Left hindlimb (tissue), 1 donor: ENCODE results near the gene RASAL2.
A peak's percentile ranks its signal among the peaks of the same experiment; 100 is the strongest.
"Not testable (repeated sequence)": the region's sequence is repeated elsewhere in the genome, so short reads cannot be mapped to it uniquely, and the experiment has no call there.

Experiments
- DNase-seq: peaks from one replicate; pipeline ENCODE4 v3.0.0-alpha.2; 2018

The RASAL2 gene

GRCh38 chr1:178498896-178499675 is 405.2 kb downstream of the RASAL2 start:
- no peak for DNase-seq

- no peak for DNase-seq
Measured at GRCh38 chr1:178500091-178500770, 406.3 kb downstream of the RASAL2 start.

- no peak for DNase-seq
Measured at GRCh38 chr1:178500936-178501554, 407.1 kb downstream of the RASAL2 start.

- DNase-seq: peak; percentile 58
Measured at GRCh38 chr1:178501705-178502329, 407.9 kb downstream of the RASAL2 start.

- DNase-seq: no peak
Measured at GRCh38 chr1:178502330-178502714, 408.4 kb downstream of the RASAL2 start.

- DNase-seq: no peak
Measured at GRCh38 chr1:178502856-178503255, 409.0 kb downstream of the RASAL2 start.

- not testable (repeated sequence) for DNase-seq
Measured at GRCh38 chr1:178503316-178503715, 409.4 kb downstream of the RASAL2 start.

GRCh38 chr1:178503849-178504248 is 409.9 kb downstream of the RASAL2 start:
- no peak for DNase-seq

- DNase-seq: no peak
Measured at GRCh38 chr1:178504286-178504685, 410.4 kb downstream of the RASAL2 start.

GRCh38 chr1:178506177-178506576 is 412.3 kb downstream of the RASAL2 start:
- no peak for DNase-seq

- DNase-seq: no peak
Measured at GRCh38 chr1:178506669-178507068, 412.8 kb downstream of the RASAL2 start.

GRCh38 chr1:178509414-178510007 is 415.6 kb downstream of the RASAL2 start:
- no peak for DNase-seq

- DNase-seq: no peak
Measured at GRCh38 chr1:178510155-178510554, 416.3 kb downstream of the RASAL2 start.

- no peak for DNase-seq
Measured at GRCh38 chr1:178512566-178513277, 418.8 kb downstream of the RASAL2 start, which contains the start of gene TEX35. Gene TEX35, plus strand, starts transcription at chr1:178513109. Its CDS starts 80 bp downstream, at chr1:178513189.

GRCh38 chr1:178513278-178513983 is 419.5 kb downstream of the RASAL2 start:
- DNase-seq: no peak

GRCh38 chr1:178516110-178516509 is 422.2 kb downstream of the RASAL2 start:
- no peak for DNase-seq

GRCh38 chr1:178518894-178519293 is 425.0 kb downstream of the RASAL2 start:
- DNase-seq: no peak

GRCh38 chr1:178520803-178521202 is 426.9 kb downstream of the RASAL2 start:
- no peak for DNase-seq

GRCh38 chr1:178521241-178521640 is 427.3 kb downstream of the RASAL2 start:
- no peak for DNase-seq

GRCh38 chr1:178527117-178527516 is 433.2 kb downstream of the RASAL2 start:
- DNase-seq: no peak

- no peak for DNase-seq
Measured at GRCh38 chr1:178528228-178528952, 434.5 kb downstream of the RASAL2 start.
